HCT116 (cell line): ENCODE results near the gene SSR2.

Experiments used
- POLR2A ChIP-seq: IDR thresholded peaks from 2 replicates; pipeline ENCODE4 v1.7.0; 2011; ENCODE audit warnings: borderline replicate concordance; ENCODE audit not compliant: insufficient read depth, insufficient read length; ENCODE audit errors: extremely low read depth
- TF ChIP-seq, protein P1 (sequence below): IDR thresholded peaks from 2 replicates; pipeline ENCODE4 v1.6.1; 2012
- TF ChIP-seq, protein P2 (sequence below), 3 experiments: fragments of 200-600 bp in 1 of 3; sonication (generic) in 1 of 3; IDR thresholded peaks in 2 of 3; conservative IDR thresholded peaks in 1 of 3; 2 replicates each; pipeline ENCODE4 v1.5.1; 2012 to 2017; ENCODE audit warnings: low read depth in 2 of 3, low read length in 2 of 3, antibody characterized with exemption in 1 of 3, borderline replicate concordance in 1 of 3, control low read depth in 1 of 3, mild to moderate bottlenecking in 1 of 3, mixed read lengths in 1 of 3, mixed run types in 1 of 3, moderate library complexity in 1 of 3; ENCODE audit not compliant: insufficient read depth in 1 of 3

DNA sequence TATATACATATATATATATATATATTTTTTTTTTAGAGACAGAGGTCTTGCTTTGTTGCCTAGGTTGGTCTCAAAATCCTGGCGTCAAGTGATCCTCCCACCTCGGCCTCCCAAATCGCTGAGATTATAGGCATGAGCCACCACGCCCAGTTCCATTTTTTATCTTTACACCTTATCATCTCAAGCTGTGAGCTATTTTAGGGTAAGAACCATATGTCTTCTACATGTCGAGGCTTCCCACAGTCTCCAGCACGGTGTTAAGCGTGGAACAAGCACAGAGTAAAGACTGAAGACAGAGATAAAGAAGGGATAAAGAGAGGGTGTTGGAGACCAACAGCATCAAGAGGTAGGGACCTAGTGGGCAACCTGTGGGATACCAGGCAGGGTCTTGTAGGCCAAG, 56.6 kb downstream of the SSR2 start:
- no peak for TF ChIP-seq POLR2A
- TF ChIP-seq, protein P1, sequence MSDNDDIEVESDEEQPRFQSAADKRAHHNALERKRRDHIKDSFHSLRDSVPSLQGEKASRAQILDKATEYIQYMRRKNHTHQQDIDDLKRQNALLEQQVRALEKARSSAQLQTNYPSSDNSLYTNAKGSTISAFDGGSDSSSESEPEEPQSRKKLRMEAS: no peak
- TF ChIP-seq, protein P2, sequence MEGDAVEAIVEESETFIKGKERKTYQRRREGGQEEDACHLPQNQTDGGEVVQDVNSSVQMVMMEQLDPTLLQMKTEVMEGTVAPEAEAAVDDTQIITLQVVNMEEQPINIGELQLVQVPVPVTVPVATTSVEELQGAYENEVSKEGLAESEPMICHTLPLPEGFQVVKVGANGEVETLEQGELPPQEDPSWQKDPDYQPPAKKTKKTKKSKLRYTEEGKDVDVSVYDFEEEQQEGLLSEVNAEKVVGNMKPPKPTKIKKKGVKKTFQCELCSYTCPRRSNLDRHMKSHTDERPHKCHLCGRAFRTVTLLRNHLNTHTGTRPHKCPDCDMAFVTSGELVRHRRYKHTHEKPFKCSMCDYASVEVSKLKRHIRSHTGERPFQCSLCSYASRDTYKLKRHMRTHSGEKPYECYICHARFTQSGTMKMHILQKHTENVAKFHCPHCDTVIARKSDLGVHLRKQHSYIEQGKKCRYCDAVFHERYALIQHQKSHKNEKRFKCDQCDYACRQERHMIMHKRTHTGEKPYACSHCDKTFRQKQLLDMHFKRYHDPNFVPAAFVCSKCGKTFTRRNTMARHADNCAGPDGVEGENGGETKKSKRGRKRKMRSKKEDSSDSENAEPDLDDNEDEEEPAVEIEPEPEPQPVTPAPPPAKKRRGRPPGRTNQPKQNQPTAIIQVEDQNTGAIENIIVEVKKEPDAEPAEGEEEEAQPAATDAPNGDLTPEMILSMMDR (IDR thresholded peaks at IDR 0.05 in 2 of 3, conservative IDR thresholded peaks at IDR 0.05 in 1 of 3; ENCODE audit: borderline replicate concordance in 1 of 3, insufficient read depth in 1 of 3, low read depth in 2 of 3, low read length in 2 of 3): no peak
